Caco-2 (cell line): Measurements from ENCODE around the gene CLEC3B. TPM values are rescaled to one million over a fixed set of nuclear protein-coding genes. Genes with fewer than 3 reads are reported as not detected.

Experiments
- BruUV-seq: library from RNA; stranded (reverse); fragments of 400-500 nt; replicated peaks from 2 replicates; lab custom pipeline; 2021; lab: Mats Ljungman, UMichigan
- CTCF ChIA-PET: fragments of 300-600 bp; sonication (Branson Sonifier 250); formaldehyde crosslinking; loops from one replicate; lab custom pipeline; 2022; ENCODE audit warnings: antibody characterized with exemption; lab: Charles Lee
- POLR2A ChIA-PET: fragments of 300-600 bp; sonication (Branson Sonifier 250); formaldehyde crosslinking; loops from one replicate; lab custom pipeline; 2022; ENCODE audit warnings: antibody characterized with exemption; lab: Charles Lee
- DNase-seq, 2 experiments: peaks; one replicate each; pipeline versions ENCODE4 v3.0.0 to v3.0.0-alpha.2; 2020 to 2022
- H3K27me3 ChIP-seq: replicated peaks from 2 replicates; pipeline ENCODE4 v1.6.0; 2011; ENCODE audit warnings: low read length; ENCODE audit not compliant: control insufficient read depth, insufficient read depth
- H3K36me3 ChIP-seq: 2 replicates; pipeline ENCODE4 v1.5.1; 2011; ENCODE audit warnings: low read length; ENCODE audit not compliant: control insufficient read depth, insufficient read depth
- H3K4me1 ChIP-seq: fragments of 250-450 bp; sonication (Bioruptor Pico); 2 replicates; pipeline ENCODE4 v1.5.1; 2020; ENCODE audit warnings: mild to moderate bottlenecking
- H3K4me3 ChIP-seq: 2 replicates; pipeline ENCODE4 v1.5.1; 2011; ENCODE audit warnings: low read depth, mild to moderate bottlenecking, control low read depth, low read length
- H3K9me3 ChIP-seq: fragments of 250-450 bp; sonication (Bioruptor Pico); 2 replicates; pipeline ENCODE4 v1.5.1; 2020; ENCODE audit warnings: mild to moderate bottlenecking, moderate library complexity
- H3K27ac Mint-ChIP-seq: one replicate; pipeline ENCODE4 v1.8.0; 2022; ENCODE audit warnings: mixed read lengths; ENCODE audit not compliant: unreplicated experiment
- H3K27me3 Mint-ChIP-seq: one replicate; pipeline ENCODE4 v1.8.0; 2022; ENCODE audit warnings: mixed read lengths; ENCODE audit not compliant: insufficient read depth, unreplicated experiment
- H3K36me3 Mint-ChIP-seq: one replicate; pipeline ENCODE4 v1.8.0; 2022; ENCODE audit warnings: mild to moderate bottlenecking, mixed read lengths; ENCODE audit not compliant: insufficient read depth, unreplicated experiment
- H3K4me1 Mint-ChIP-seq: one replicate; pipeline ENCODE4 v1.8.0; 2022; ENCODE audit warnings: low read depth, mixed read lengths; ENCODE audit not compliant: unreplicated experiment
- H3K4me3 Mint-ChIP-seq: one replicate; pipeline ENCODE4 v1.8.0; 2022; ENCODE audit warnings: mild to moderate bottlenecking, moderate library complexity, mixed read lengths; ENCODE audit not compliant: unreplicated experiment
- H3K9me3 Mint-ChIP-seq: one replicate; pipeline ENCODE4 v1.8.0; 2022; ENCODE audit warnings: mixed read lengths; ENCODE audit not compliant: unreplicated experiment
- intact Hi-C: fragments of 100-400 bp; cut with micrococcal nuclease; formaldehyde crosslinking; loops from one replicate; pipeline ENCODE4 v1.10.0; 2022; ENCODE audit not compliant: unreplicated experiment
- total RNA-seq: library from RNA; stranded (reverse); gene quantifications from 2 replicates; pipeline ENCODE4 v1.2.3, GENCODE V29; 2022
- TF ChIP-seq, protein P1 (sequence below), 2 experiments: fragments of 200-600 bp in 1 of 2; IDR thresholded peaks; 1 replicate in 1 of 2; 2 replicates in 1 of 2; pipeline versions ENCODE4 v1.5.1 to v1.8.0; 2011 to 2022; ENCODE audit warnings: antibody characterized with exemption in 1 of 2, control low read depth in 1 of 2, inconsistent platforms in 1 of 2, low read depth in 1 of 2, low read length in 1 of 2, mild to moderate bottlenecking in 1 of 2, moderate library complexity in 1 of 2; ENCODE audit not compliant: insufficient read depth in 1 of 2, severe bottlenecking in 1 of 2, unreplicated experiment in 1 of 2

The CLEC3B gene
- total RNA-seq, 1 experiment from 2014 or later = 1.1 TPM

DNA sequence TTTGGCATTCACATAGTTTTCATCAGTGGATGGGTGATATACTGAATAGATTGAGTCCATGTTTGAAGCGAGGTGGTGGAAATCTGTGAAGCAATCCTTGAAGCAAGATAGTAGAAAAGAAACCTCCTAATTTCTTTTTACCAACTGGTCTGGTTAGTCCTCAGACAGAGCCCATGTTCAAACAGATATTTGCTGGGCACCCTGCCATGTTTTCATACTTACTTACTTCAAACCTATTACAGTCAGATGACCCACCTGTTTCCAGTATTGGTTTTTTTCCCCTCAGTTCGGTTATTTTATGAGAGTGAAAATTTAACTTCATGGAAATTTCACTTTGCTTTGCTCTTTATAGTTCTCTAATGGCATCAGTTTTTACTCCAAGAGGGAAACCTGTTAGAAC lies 26.3 kb upstream of the CLEC3B start:
- H3K4me1 Mint-ChIP-seq = peaks cover 14% of the 10 kb centered on the region
- no peaks in the 10 kb centered on the region for H3K27me3 ChIP-seq
- no peak overlapping the region for H3K4me3 Mint-ChIP-seq
- BruUV-seq = no TSS peak
- no peaks in the 10 kb centered on the region for H3K9me3 ChIP-seq
- intact Hi-C loops = no loop called here
- no peaks in the 10 kb centered on the region for H3K27me3 Mint-ChIP-seq
- H3K4me3 ChIP-seq = no peak overlapping the region
- no peaks in the 10 kb centered on the region for H3K9me3 Mint-ChIP-seq
- peaks cover 68% of the 10 kb centered on the region for H3K36me3 Mint-ChIP-seq
- no peak for DNase-seq
- H3K27ac Mint-ChIP-seq = no peak overlapping the region
- ChIA-PET CTCF (no interaction called here), POLR2A (no interaction called here)
- peaks cover 5% of the 10 kb centered on the region for H3K36me3 ChIP-seq
- TF ChIP-seq, protein P1, sequence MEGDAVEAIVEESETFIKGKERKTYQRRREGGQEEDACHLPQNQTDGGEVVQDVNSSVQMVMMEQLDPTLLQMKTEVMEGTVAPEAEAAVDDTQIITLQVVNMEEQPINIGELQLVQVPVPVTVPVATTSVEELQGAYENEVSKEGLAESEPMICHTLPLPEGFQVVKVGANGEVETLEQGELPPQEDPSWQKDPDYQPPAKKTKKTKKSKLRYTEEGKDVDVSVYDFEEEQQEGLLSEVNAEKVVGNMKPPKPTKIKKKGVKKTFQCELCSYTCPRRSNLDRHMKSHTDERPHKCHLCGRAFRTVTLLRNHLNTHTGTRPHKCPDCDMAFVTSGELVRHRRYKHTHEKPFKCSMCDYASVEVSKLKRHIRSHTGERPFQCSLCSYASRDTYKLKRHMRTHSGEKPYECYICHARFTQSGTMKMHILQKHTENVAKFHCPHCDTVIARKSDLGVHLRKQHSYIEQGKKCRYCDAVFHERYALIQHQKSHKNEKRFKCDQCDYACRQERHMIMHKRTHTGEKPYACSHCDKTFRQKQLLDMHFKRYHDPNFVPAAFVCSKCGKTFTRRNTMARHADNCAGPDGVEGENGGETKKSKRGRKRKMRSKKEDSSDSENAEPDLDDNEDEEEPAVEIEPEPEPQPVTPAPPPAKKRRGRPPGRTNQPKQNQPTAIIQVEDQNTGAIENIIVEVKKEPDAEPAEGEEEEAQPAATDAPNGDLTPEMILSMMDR (IDR thresholded peaks at IDR 0.05; ENCODE audit: insufficient read depth in 1 of 2, low read depth in 1 of 2, low read length in 1 of 2, severe bottlenecking in 1 of 2, unreplicated experiment in 1 of 2) = no peak
- peaks cover 21% of the 10 kb centered on the region for H3K4me1 ChIP-seq

DNA sequence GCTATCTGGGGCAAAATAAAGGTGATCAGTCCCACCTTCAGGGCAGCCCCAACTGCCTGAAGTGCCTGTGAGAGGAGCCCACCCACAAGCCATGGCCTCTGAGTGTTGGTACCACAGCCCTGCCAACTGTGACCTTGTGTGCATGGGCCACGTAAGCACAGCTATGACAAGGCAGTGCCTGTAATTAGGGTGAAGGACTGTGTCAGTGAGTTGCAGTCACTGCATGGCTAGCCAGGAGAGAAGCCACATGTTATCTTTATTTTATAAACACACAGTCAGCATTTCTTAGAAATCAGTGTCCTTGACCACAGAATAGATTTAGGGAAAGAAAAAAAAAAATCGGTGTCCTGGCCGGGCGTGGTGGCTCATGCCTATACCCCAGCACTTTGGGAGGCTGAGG lies 25.3 kb upstream of the CLEC3B start:
- no peak overlapping the region for H3K4me3 Mint-ChIP-seq
- H3K27me3 ChIP-seq = no peaks in the 10 kb centered on the region
- peaks cover 13% of the 10 kb centered on the region for H3K4me1 ChIP-seq
- no peak overlapping the region for H3K27ac Mint-ChIP-seq
- no peak for DNase-seq
- no TSS peak for BruUV-seq
- no peak overlapping the region for H3K4me3 ChIP-seq
- intact Hi-C loops = no loop called here
- H3K9me3 ChIP-seq = no peaks in the 10 kb centered on the region
- H3K36me3 ChIP-seq = peaks cover 5% of the 10 kb centered on the region
- POLR2A ChIA-PET = no interaction called here
- TF ChIP-seq, protein P1 (IDR thresholded peaks at IDR 0.05; ENCODE audit: insufficient read depth in 1 of 2, low read depth in 1 of 2, low read length in 1 of 2, severe bottlenecking in 1 of 2, unreplicated experiment in 1 of 2) = no peak
- CTCF ChIA-PET = no interaction called here
- H3K27me3 Mint-ChIP-seq = no peaks in the 10 kb centered on the region
- no peaks in the 10 kb centered on the region for H3K9me3 Mint-ChIP-seq
- peaks cover 78% of the 10 kb centered on the region for H3K36me3 Mint-ChIP-seq
- peaks cover 10% of the 10 kb centered on the region for H3K4me1 Mint-ChIP-seq

DNA sequence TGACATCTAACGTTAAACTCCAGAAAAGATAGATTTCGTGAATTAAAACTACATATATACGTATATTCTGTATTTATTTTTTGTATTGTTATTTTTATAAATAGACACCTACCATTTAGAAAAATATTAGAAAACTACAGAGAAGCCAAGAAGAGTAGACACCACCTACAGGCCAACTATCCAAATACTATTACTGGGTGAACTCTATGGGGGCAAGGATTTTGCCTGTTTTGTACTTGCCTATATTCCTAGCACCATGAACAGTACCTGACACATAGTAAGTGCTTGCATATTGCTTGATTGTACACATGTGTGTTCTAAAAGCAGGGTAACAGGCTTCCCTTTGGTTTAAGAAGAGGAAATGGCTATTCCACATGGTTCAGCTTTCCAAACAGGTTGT lies 24.4 kb upstream of the CLEC3B start:
- TF ChIP-seq, protein P1 (IDR thresholded peaks at IDR 0.05; ENCODE audit: insufficient read depth in 1 of 2, low read depth in 1 of 2, low read length in 1 of 2, severe bottlenecking in 1 of 2, unreplicated experiment in 1 of 2) = peak in 1 of 2 experiments; percentile 1
- Histone ChIP-seq H3K27me3 (no peaks in the 10 kb centered on the region), H3K36me3 (peaks cover 5% of the 10 kb centered on the region), H3K9me3 (no peaks in the 10 kb centered on the region), H3K4me1 (peaks cover 4% of the 10 kb centered on the region), H3K4me3 (no peak overlapping the region)
- ChIA-PET POLR2A (no interaction called here), CTCF (no interaction called here)
- peaks cover under 1% of the 10 kb centered on the region for H3K4me1 Mint-ChIP-seq
- H3K9me3 Mint-ChIP-seq = no peaks in the 10 kb centered on the region
- no peak overlapping the region for H3K4me3 Mint-ChIP-seq
- no peak for DNase-seq
- H3K36me3 Mint-ChIP-seq = peaks cover 78% of the 10 kb centered on the region
- no peak overlapping the region for H3K27ac Mint-ChIP-seq
- intact Hi-C loops = no loop called here
- no TSS peak for BruUV-seq
- H3K27me3 Mint-ChIP-seq = no peaks in the 10 kb centered on the region
